SK-N-SH (cell line): ENCODE data around the gene TMPRSS9.

Source experiments
- EP300 ChIP-seq, 2 experiments: IDR thresholded peaks; 2 replicates each; pipeline versions ENCODE4 v1.4.0 to v1.6.1; 2012; ENCODE audit warnings: borderline replicate concordance in 1 of 2, low read depth in 1 of 2, low read length in 1 of 2
- JUND ChIP-seq: IDR thresholded peaks from 2 replicates; pipeline ENCODE4 v1.4.0; 2012
- NRF1 ChIP-seq: IDR thresholded peaks from 2 replicates; pipeline ENCODE4 v1.6.1; 2012; ENCODE audit warnings: low read depth, mild to moderate bottlenecking, low read length
- POLR2AphosphoS5 ChIP-seq: IDR thresholded peaks from 2 replicates; pipeline ENCODE4 v1.6.1; 2012; ENCODE audit warnings: low read depth, low read length
- RCOR1 ChIP-seq: fragments of 150-350 bp; IDR thresholded peaks from 2 replicates; pipeline ENCODE4 v1.6.1; 2017; ENCODE audit warnings: antibody characterized with exemption, low read length
- RXRA ChIP-seq: IDR thresholded peaks from 2 replicates; pipeline ENCODE4 v1.4.0; 2012; ENCODE audit warnings: low read depth, mild to moderate bottlenecking, borderline replicate concordance
- SIN3A ChIP-seq: IDR thresholded peaks from 2 replicates; pipeline ENCODE4 v1.6.1; 2012; ENCODE audit warnings: low read depth, mild to moderate bottlenecking, low read length, moderate library complexity, borderline replicate concordance
- SMC3 ChIP-seq: IDR thresholded peaks from 2 replicates; pipeline ENCODE4 v1.6.1; 2012; ENCODE audit warnings: low read depth, low read length, improper control_type of control experiment
- YY1 ChIP-seq: IDR thresholded peaks from 2 replicates; pipeline ENCODE4 v1.4.0; 2012; ENCODE audit warnings: low read depth, mild to moderate bottlenecking
- TF ChIP-seq, protein P1 (sequence below): fragments of 200-600 bp; sonication (generic); IDR thresholded peaks from 2 replicates; pipeline ENCODE4 v1.6.1; 2017; ENCODE audit warnings: antibody characterized with exemption, mild to moderate bottlenecking, moderate library complexity
- TF ChIP-seq, protein P2 (sequence below): fragments of 150-350 bp; IDR thresholded peaks from 2 replicates; pipeline ENCODE4 v1.6.1; 2017; ENCODE audit warnings: antibody characterized with exemption, low read length, low read depth, borderline replicate concordance
- TF ChIP-seq, protein P3 (sequence below): IDR thresholded peaks from 2 replicates; pipeline ENCODE4 v1.6.1; 2012; ENCODE audit warnings: mild to moderate bottlenecking, low read depth, low read length, moderate library complexity

DNA sequence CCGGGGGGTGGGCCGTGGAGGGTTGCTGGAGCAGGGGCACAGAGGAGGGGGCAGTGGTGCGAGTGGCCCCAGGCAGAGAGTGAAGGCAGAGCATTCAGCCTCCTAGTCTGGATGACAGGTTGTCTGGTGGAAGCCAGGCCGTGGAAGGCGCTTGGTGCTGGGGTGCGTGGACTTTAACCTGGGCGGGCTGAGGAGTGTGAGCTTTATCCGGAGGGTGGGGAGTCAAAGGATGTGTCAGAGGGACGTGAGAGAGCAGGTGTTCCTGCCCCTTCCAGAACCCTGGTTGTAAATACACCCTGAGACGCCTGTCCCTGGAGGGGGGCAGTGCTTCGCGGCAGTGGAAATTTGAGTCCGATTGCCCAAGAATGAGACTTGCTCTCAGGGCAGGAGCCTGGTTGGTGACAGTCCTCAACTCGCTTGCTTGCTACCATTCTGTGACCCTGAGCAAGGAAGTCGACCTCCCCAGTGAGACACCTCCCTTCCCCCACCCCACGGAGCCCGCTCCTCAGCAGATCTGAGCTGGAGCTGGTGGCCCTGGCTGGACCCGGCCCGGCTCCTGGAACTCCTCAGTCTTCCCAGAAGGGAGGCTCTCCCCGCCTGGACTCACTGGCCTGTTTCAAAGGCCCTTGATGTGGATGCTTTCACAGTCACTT lies 29.3 kb upstream of the TMPRSS9 start:
- TF ChIP-seq SIN3A (no peak), JUND (no peak), YY1 (no peak), SMC3 (no peak), POLR2AphosphoS5 (no peak), RXRA (no peak), NRF1 (no peak), EP300 (IDR thresholded peaks at IDR 0.05; ENCODE audit: borderline replicate concordance in 1 of 2, low read depth in 1 of 2, low read length in 1 of 2) (no peak), RCOR1 (no peak)
- TF ChIP-seq, protein P1, sequence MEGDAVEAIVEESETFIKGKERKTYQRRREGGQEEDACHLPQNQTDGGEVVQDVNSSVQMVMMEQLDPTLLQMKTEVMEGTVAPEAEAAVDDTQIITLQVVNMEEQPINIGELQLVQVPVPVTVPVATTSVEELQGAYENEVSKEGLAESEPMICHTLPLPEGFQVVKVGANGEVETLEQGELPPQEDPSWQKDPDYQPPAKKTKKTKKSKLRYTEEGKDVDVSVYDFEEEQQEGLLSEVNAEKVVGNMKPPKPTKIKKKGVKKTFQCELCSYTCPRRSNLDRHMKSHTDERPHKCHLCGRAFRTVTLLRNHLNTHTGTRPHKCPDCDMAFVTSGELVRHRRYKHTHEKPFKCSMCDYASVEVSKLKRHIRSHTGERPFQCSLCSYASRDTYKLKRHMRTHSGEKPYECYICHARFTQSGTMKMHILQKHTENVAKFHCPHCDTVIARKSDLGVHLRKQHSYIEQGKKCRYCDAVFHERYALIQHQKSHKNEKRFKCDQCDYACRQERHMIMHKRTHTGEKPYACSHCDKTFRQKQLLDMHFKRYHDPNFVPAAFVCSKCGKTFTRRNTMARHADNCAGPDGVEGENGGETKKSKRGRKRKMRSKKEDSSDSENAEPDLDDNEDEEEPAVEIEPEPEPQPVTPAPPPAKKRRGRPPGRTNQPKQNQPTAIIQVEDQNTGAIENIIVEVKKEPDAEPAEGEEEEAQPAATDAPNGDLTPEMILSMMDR: no peak
- TF ChIP-seq, protein P2, sequence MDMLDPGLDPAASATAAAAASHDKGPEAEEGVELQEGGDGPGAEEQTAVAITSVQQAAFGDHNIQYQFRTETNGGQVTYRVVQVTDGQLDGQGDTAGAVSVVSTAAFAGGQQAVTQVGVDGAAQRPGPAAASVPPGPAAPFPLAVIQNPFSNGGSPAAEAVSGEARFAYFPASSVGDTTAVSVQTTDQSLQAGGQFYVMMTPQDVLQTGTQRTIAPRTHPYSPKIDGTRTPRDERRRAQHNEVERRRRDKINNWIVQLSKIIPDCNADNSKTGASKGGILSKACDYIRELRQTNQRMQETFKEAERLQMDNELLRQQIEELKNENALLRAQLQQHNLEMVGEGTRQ: no peak
- TF ChIP-seq, protein P3, sequence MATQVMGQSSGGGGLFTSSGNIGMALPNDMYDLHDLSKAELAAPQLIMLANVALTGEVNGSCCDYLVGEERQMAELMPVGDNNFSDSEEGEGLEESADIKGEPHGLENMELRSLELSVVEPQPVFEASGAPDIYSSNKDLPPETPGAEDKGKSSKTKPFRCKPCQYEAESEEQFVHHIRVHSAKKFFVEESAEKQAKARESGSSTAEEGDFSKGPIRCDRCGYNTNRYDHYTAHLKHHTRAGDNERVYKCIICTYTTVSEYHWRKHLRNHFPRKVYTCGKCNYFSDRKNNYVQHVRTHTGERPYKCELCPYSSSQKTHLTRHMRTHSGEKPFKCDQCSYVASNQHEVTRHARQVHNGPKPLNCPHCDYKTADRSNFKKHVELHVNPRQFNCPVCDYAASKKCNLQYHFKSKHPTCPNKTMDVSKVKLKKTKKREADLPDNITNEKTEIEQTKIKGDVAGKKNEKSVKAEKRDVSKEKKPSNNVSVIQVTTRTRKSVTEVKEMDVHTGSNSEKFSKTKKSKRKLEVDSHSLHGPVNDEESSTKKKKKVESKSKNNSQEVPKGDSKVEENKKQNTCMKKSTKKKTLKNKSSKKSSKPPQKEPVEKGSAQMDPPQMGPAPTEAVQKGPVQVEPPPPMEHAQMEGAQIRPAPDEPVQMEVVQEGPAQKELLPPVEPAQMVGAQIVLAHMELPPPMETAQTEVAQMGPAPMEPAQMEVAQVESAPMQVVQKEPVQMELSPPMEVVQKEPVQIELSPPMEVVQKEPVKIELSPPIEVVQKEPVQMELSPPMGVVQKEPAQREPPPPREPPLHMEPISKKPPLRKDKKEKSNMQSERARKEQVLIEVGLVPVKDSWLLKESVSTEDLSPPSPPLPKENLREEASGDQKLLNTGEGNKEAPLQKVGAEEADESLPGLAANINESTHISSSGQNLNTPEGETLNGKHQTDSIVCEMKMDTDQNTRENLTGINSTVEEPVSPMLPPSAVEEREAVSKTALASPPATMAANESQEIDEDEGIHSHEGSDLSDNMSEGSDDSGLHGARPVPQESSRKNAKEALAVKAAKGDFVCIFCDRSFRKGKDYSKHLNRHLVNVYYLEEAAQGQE: no peak
